ENCODE data around the gene IGSF21.

DNA sequence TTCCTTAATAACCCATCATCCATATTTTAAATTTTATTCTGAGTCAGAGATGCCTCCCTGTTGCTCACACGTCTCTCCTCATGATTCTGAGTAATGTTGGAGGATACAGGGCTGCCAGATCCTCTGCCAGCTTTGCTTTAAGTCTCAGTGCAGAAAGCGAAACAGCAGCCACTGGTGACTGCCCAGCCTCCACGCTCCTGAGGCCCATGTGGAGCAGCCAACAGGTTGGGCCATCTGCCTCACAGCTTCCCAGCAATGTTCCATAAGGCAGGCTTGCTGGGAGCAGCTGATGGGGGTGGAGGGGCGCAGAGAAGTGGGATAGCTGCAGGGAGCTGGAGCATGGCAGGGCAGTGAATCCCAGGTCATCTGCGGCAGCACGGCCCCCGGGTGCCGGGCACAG lies 104.2 kb downstream of the IGSF21 start:
- TF ChIP-seq ZNF217 (IDR thresholded peaks at IDR 0.05) (no peak), JUND (IDR thresholded peaks at IDR 0.05; ENCODE audit: low read depth, low read length) (no peak), TCF3 (IDR thresholded peaks at IDR 0.05; ENCODE audit: borderline replicate concordance, insufficient read depth, low read depth, low read length) (no peak), TCF12 (IDR thresholded peaks at IDR 0.05; ENCODE audit: low read depth, low read length) (no peak), PRDM15 (CRISPR knock-in tag; IDR thresholded peaks at IDR 0.05) (no peak), CUX1 (IDR thresholded peaks at IDR 0.05; ENCODE audit: insufficient replicate concordance, low read depth, low read length) (no peak), FOS (IDR thresholded peaks at IDR 0.05; ENCODE audit: borderline replicate concordance, extremely low read depth, insufficient read length) (no peak), PBX3 (IDR thresholded peaks at IDR 0.05; ENCODE audit: insufficient replicate concordance, low read depth, low read length) (no peak), USF2 (IDR thresholded peaks at IDR 0.05; ENCODE audit: borderline replicate concordance, low read depth, low read length) (no peak)
- TF ChIP-seq, protein P1, sequence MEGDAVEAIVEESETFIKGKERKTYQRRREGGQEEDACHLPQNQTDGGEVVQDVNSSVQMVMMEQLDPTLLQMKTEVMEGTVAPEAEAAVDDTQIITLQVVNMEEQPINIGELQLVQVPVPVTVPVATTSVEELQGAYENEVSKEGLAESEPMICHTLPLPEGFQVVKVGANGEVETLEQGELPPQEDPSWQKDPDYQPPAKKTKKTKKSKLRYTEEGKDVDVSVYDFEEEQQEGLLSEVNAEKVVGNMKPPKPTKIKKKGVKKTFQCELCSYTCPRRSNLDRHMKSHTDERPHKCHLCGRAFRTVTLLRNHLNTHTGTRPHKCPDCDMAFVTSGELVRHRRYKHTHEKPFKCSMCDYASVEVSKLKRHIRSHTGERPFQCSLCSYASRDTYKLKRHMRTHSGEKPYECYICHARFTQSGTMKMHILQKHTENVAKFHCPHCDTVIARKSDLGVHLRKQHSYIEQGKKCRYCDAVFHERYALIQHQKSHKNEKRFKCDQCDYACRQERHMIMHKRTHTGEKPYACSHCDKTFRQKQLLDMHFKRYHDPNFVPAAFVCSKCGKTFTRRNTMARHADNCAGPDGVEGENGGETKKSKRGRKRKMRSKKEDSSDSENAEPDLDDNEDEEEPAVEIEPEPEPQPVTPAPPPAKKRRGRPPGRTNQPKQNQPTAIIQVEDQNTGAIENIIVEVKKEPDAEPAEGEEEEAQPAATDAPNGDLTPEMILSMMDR (IDR thresholded peaks at IDR 0.05 in 2 of 3, conservative IDR thresholded peaks at IDR 0.05 in 1 of 3; ENCODE audit: control insufficient read depth in 2 of 3, extremely low read depth in 1 of 3, insufficient read depth in 1 of 3, low read depth in 3 of 3, low read length in 3 of 3): no peak

Measured in GM12878 (cell line).